ENCODE data around the gene RABAC1.

GRCh38 chr19:41955521-41955920, 3.6 kb downstream of the RABAC1 start:
- TF ChIP-seq POLR2A (IDR thresholded peaks at IDR 0.05) = no peak
- TF ChIP-seq, protein P1, sequence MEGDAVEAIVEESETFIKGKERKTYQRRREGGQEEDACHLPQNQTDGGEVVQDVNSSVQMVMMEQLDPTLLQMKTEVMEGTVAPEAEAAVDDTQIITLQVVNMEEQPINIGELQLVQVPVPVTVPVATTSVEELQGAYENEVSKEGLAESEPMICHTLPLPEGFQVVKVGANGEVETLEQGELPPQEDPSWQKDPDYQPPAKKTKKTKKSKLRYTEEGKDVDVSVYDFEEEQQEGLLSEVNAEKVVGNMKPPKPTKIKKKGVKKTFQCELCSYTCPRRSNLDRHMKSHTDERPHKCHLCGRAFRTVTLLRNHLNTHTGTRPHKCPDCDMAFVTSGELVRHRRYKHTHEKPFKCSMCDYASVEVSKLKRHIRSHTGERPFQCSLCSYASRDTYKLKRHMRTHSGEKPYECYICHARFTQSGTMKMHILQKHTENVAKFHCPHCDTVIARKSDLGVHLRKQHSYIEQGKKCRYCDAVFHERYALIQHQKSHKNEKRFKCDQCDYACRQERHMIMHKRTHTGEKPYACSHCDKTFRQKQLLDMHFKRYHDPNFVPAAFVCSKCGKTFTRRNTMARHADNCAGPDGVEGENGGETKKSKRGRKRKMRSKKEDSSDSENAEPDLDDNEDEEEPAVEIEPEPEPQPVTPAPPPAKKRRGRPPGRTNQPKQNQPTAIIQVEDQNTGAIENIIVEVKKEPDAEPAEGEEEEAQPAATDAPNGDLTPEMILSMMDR (IDR thresholded peaks at IDR 0.05) = no peak

Measured in lower leg skin (tissue), 3 donors.